Spinal cord (tissue), 10 donors: ENCODE measurements around the gene GPC6. TPM values are rescaled to one million over a fixed set of nuclear protein-coding genes. Genes with fewer than 3 reads are reported as not detected.

Experiments
- DNase-seq, 6 donors: peaks; one replicate each; pipeline versions ENCODE4 v3.0.0 to v3.0.0-alpha.2; 2013 to 2015; ENCODE audit warnings: low spot score in 6 of 6, low read depth in 4 of 6
- H3K27ac ChIP-seq: one replicate; pipeline ENCODE4 v1.5.1; 2013; ENCODE audit warnings: low read depth, low read length, control low read depth
- H3K27me3 ChIP-seq: one replicate; pipeline ENCODE4 v1.6.1; 2013; ENCODE audit warnings: low read length; ENCODE audit not compliant: control insufficient read depth, insufficient read depth
- H3K36me3 ChIP-seq: one replicate; pipeline ENCODE4 v1.6.1; 2013; ENCODE audit warnings: low read length; ENCODE audit not compliant: control insufficient read depth, insufficient read depth
- H3K4me1 ChIP-seq: one replicate; pipeline ENCODE4 v1.6.1; 2013; ENCODE audit warnings: low read length; ENCODE audit not compliant: control insufficient read depth, insufficient read depth
- H3K4me3 ChIP-seq: one replicate; pipeline ENCODE4 v1.5.1; 2013; ENCODE audit warnings: low read depth, low read length, control low read depth
- H3K9me3 ChIP-seq: one replicate; pipeline ENCODE4 v1.6.1; 2013; ENCODE audit warnings: low read length; ENCODE audit not compliant: control insufficient read depth, insufficient read depth
- WGBS: methylation state at CpG from one replicate; pipeline ENCODE4 v1.1.5; 2013; ENCODE audit warnings: missing lambda C conversion rate; ENCODE audit not compliant: insufficient coverage; 5-methylcytosine and 5-hydroxymethylcytosine counted together
- polyA plus RNA-seq, 2 donors: library from polyadenylated mRNA; unstranded; fragments of 120-200 nt; gene quantifications; one replicate each; pipeline ENCODE4 v1.2.1, GENCODE V29; 2013; ENCODE audit not compliant: insufficient read length in 2 of 2
- total RNA-seq, 2 donors: library from RNA; depleted of rRNA in 1 of 2; stranded (reverse); fragments of 120-200 nt in 1 of 2; fragments of >200 nt in 1 of 2; gene quantifications; one replicate each; pipeline versions ENCODE4 v1.2.3 to v1.2.4, GENCODE V29; 2013 to 2014
- donor health status: healthy.

The GPC6 gene
- total and polyA plus RNA-seq, 4 donors = 19.8 to 109 (median 46.0) TPM

GRCh38 chr13:93777504-93777903 lies 550.9 kb downstream of the GPC6 start:
- DNase-seq = peak in 1 of 6 donors; percentile 73
- no CpG with 5 or more reads among the region's 2 CpGs for WGBS
- Histone ChIP-seq H3K36me3 (no peaks in the 10 kb centered on the region), H3K27ac (no peak overlapping the region), H3K4me1 (no peaks in the 10 kb centered on the region), H3K4me3 (no peak overlapping the region), H3K27me3 (no peaks in the 10 kb centered on the region), H3K9me3 (no peaks in the 10 kb centered on the region)

- no peaks in the 10 kb centered on the region for H3K9me3 ChIP-seq
- no peaks in the 10 kb centered on the region for H3K27me3 ChIP-seq
- WGBS = 100% methylated on average over 1 of the region's 1 CpG
- H3K27ac ChIP-seq = no peak overlapping the region
- DNase-seq = no peak
- H3K36me3 ChIP-seq = no peaks in the 10 kb centered on the region
- no peaks in the 10 kb centered on the region for H3K4me1 ChIP-seq
- no peak overlapping the region for H3K4me3 ChIP-seq
These were observed 551.9 kb downstream of the GPC6 start for GRCh38 chr13:93778548-93778947.

- no peak for DNase-seq
- Histone ChIP-seq H3K4me3 (no peak overlapping the region), H3K27me3 (no peaks in the 10 kb centered on the region), H3K36me3 (no peaks in the 10 kb centered on the region), H3K9me3 (no peaks in the 10 kb centered on the region), H3K27ac (no peak overlapping the region), H3K4me1 (no peaks in the 10 kb centered on the region)
- no CpG with 5 or more reads among the region's 1 CpG for WGBS
These were observed 557.6 kb downstream of the GPC6 start for GRCh38 chr13:93784191-93784590.

GRCh38 chr13:93786846-93787489 lies 560.4 kb downstream of the GPC6 start:
- H3K36me3 ChIP-seq = no peaks in the 10 kb centered on the region
- no peaks in the 10 kb centered on the region for H3K9me3 ChIP-seq
- peak in 1 of 6 donors; percentile 54 for DNase-seq
- no peak overlapping the region for H3K4me3 ChIP-seq
- WGBS = 100% methylated on average over 1 of the region's 4 CpGs
- no peaks in the 10 kb centered on the region for H3K4me1 ChIP-seq
- no peaks in the 10 kb centered on the region for H3K27me3 ChIP-seq
- no peak overlapping the region for H3K27ac ChIP-seq

- no peaks in the 10 kb centered on the region for H3K9me3 ChIP-seq
- no peaks in the 10 kb centered on the region for H3K4me1 ChIP-seq
- no peak overlapping the region for H3K27ac ChIP-seq
- H3K36me3 ChIP-seq = no peaks in the 10 kb centered on the region
- H3K4me3 ChIP-seq = no peak overlapping the region
- 80% methylated on average over 1 of the region's 2 CpGs for WGBS
- DNase-seq = no peak
- no peaks in the 10 kb centered on the region for H3K27me3 ChIP-seq
These were observed 561.8 kb downstream of the GPC6 start for GRCh38 chr13:93788456-93788855.

GRCh38 chr13:93789058-93789457 lies 562.5 kb downstream of the GPC6 start:
- no peak for DNase-seq
- 100% methylated on average over 1 of the region's 2 CpGs for WGBS
- Histone ChIP-seq H3K4me1 (no peaks in the 10 kb centered on the region), H3K27me3 (no peaks in the 10 kb centered on the region), H3K4me3 (no peak overlapping the region), H3K27ac (no peak overlapping the region), H3K36me3 (no peaks in the 10 kb centered on the region), H3K9me3 (no peaks in the 10 kb centered on the region)

GRCh38 chr13:93794197-93794885 lies 567.7 kb downstream of the GPC6 start:
- no peak for DNase-seq
- H3K27ac ChIP-seq = no peak overlapping the region
- H3K4me3 ChIP-seq = no peak overlapping the region
- H3K9me3 ChIP-seq = no peaks in the 10 kb centered on the region
- no peaks in the 10 kb centered on the region for H3K27me3 ChIP-seq
- H3K36me3 ChIP-seq = no peaks in the 10 kb centered on the region
- no CpG with 5 or more reads among the region's 3 CpGs for WGBS
- H3K4me1 ChIP-seq = no peaks in the 10 kb centered on the region

GRCh38 chr13:93797463-93797862 lies 570.9 kb downstream of the GPC6 start:
- WGBS = 92% methylated on average over 1 of the region's 2 CpGs
- no peaks in the 10 kb centered on the region for H3K9me3 ChIP-seq
- H3K27me3 ChIP-seq = no peaks in the 10 kb centered on the region
- H3K36me3 ChIP-seq = no peaks in the 10 kb centered on the region
- no peaks in the 10 kb centered on the region for H3K4me1 ChIP-seq
- H3K4me3 ChIP-seq = no peak overlapping the region
- no peak for DNase-seq
- no peak overlapping the region for H3K27ac ChIP-seq

- 100% methylated on average over 1 of the region's 3 CpGs for WGBS
- no peaks in the 10 kb centered on the region for H3K9me3 ChIP-seq
These were observed 573.7 kb downstream of the GPC6 start for GRCh38 chr13:93800342-93800741.

GRCh38 chr13:93805736-93806135 lies 579.1 kb downstream of the GPC6 start:
- Histone ChIP-seq H3K27me3 (no peaks in the 10 kb centered on the region), H3K9me3 (no peaks in the 10 kb centered on the region), H3K27ac (no peak overlapping the region), H3K4me3 (no peak overlapping the region), H3K4me1 (no peaks in the 10 kb centered on the region), H3K36me3 (no peaks in the 10 kb centered on the region)
- DNase-seq = peak in 3 of 6 donors; percentile 12 to 57 (median 31)
- WGBS = no CpG with 5 or more reads among the region's 2 CpGs

More at GRCh38 chr13:93800342-93800741, 573.7 kb downstream of the GPC6 start:
- Histone ChIP-seq H3K36me3 (no peaks in the 10 kb centered on the region), H3K27ac (no peak overlapping the region), H3K4me3 (no peak overlapping the region), H3K4me1 (no peaks in the 10 kb centered on the region), H3K27me3 (no peaks in the 10 kb centered on the region)
- DNase-seq = no peak
